Memory B cell (primary cell): ENCODE results near the gene DERL2.
"Not testable (repeated sequence)": the region's sequence is repeated elsewhere in the genome, so short reads cannot be mapped to it uniquely, and the experiment has no call there.

Experiments used
- ATAC-seq: fragments of 150-1000 bp; cut with Tn5 transposase; 2 replicates; pipeline ENCODE4 v1.10.0; 2021; ENCODE audit warnings: low read depth, mild to moderate bottlenecking, moderate library complexity
- DNase-seq, 2 donors: peaks; one replicate each; pipeline ENCODE4 v3.0.0; 2022; ENCODE audit warnings: low spot score in 2 of 2
- H3K27ac Mint-ChIP-seq: one replicate; pipeline ENCODE4 v1.8.0; 2022; ENCODE audit warnings: mild to moderate bottlenecking, moderate library complexity, mixed read lengths
- H3K27me3 Mint-ChIP-seq: one replicate; pipeline ENCODE4 v1.8.0; 2022; ENCODE audit warnings: mixed read lengths
- H3K36me3 Mint-ChIP-seq: one replicate; pipeline ENCODE4 v1.8.0; 2022; ENCODE audit warnings: mild to moderate bottlenecking, mixed read lengths
- H3K4me1 Mint-ChIP-seq: one replicate; pipeline ENCODE4 v1.8.0; 2022; ENCODE audit warnings: mixed read lengths
- H3K4me3 Mint-ChIP-seq: one replicate; pipeline ENCODE4 v1.8.0; 2022; ENCODE audit warnings: mild to moderate bottlenecking, moderate library complexity, mixed read lengths
- H3K9me3 Mint-ChIP-seq: one replicate; pipeline ENCODE4 v1.8.0; 2022; ENCODE audit warnings: mixed read lengths

DERL2 gene

GRCh38 chr17:5438716-5439445 lies 47.1 kb downstream of the DERL2 start, which contains the start of gene C1QBP:
C1QBP (minus strand) TSS chr17:5439155; CDS start chr17:5439073, 82 bp downstream.
- Mint-ChIP-seq H3K4me1 (peaks cover 22% of the 10 kb centered on the region), H3K9me3 (no peaks in the 10 kb centered on the region), H3K27ac (peak within 1 kb of the TSS; percentile 94), H3K36me3 (peaks cover 5% of the 10 kb centered on the region), H3K27me3 (no peaks in the 10 kb centered on the region), H3K4me3 (peak within 1 kb of the TSS; percentile 82)
- ATAC-seq (peak; percentile 88), DNase-seq (peak; percentile 96)

- H3K36me3 Mint-ChIP-seq = peaks cover 10% of the 10 kb centered on the region
Measured at GRCh38 chr17:5437721-5438317, 48.2 kb downstream of the DERL2 start.

GRCh38 chr17:5435781-5436315 lies 50.1 kb downstream of the DERL2 start:
- H3K9me3 Mint-ChIP-seq, H3K4me3 Mint-ChIP-seq, DNase-seq, ATAC-seq, H3K27me3 Mint-ChIP-seq, H3K27ac Mint-ChIP-seq: not testable (repeated sequence)
- H3K36me3 Mint-ChIP-seq = peaks cover 14% of the 10 kb centered on the region
- peaks cover 26% of the 10 kb centered on the region for H3K4me1 Mint-ChIP-seq

More at GRCh38 chr17:5437721-5438317, 48.2 kb downstream of the DERL2 start:
- peak overlapping the region; percentile 82 for H3K4me3 Mint-ChIP-seq
- H3K4me1 Mint-ChIP-seq = peaks cover 25% of the 10 kb centered on the region
- DNase-seq (no peak), ATAC-seq (no peak)
- H3K9me3 Mint-ChIP-seq = no peaks in the 10 kb centered on the region
- peak overlapping the region; percentile 82 for H3K27ac Mint-ChIP-seq
- H3K27me3 Mint-ChIP-seq = no peaks in the 10 kb centered on the region

- Mint-ChIP-seq H3K27me3 (no peaks in the 10 kb centered on the region), H3K36me3 (peaks cover 18% of the 10 kb centered on the region), H3K4me3 (no peak overlapping the region), H3K9me3 (no peaks in the 10 kb centered on the region), H3K27ac (no peak overlapping the region), H3K4me1 (peaks cover 27% of the 10 kb centered on the region)
- ATAC-seq (no peak), DNase-seq (no peak)
Measured at GRCh38 chr17:5434984-5435383, 51.0 kb downstream of the DERL2 start.

GRCh38 chr17:5431949-5432556 lies 53.9 kb downstream of the DERL2 start:
- Mint-ChIP-seq H3K4me3 (no peak overlapping the region), H3K4me1 (peaks cover 17% of the 10 kb centered on the region), H3K9me3 (no peaks in the 10 kb centered on the region), H3K27ac (peak overlapping the region; percentile 31), H3K36me3 (peaks cover 26% of the 10 kb centered on the region), H3K27me3 (no peaks in the 10 kb centered on the region)
- DNase-seq = no peak
- ATAC-seq = no peak

GRCh38 chr17:5431234-5431633 lies 54.7 kb downstream of the DERL2 start:
- H3K27me3 Mint-ChIP-seq, DNase-seq, H3K9me3 Mint-ChIP-seq, ATAC-seq, H3K4me3 Mint-ChIP-seq: not testable (repeated sequence)
- peak overlapping the region; percentile 73 for H3K27ac Mint-ChIP-seq
- peaks cover 13% of the 10 kb centered on the region for H3K4me1 Mint-ChIP-seq
- H3K36me3 Mint-ChIP-seq = peaks cover 24% of the 10 kb centered on the region

- H3K27ac Mint-ChIP-seq = peak overlapping the region; percentile 73
- H3K4me3 Mint-ChIP-seq = no peak overlapping the region
- no peaks in the 10 kb centered on the region for H3K27me3 Mint-ChIP-seq
- ATAC-seq (no peak), DNase-seq (no peak)
- no peaks in the 10 kb centered on the region for H3K9me3 Mint-ChIP-seq
- peaks cover 30% of the 10 kb centered on the region for H3K36me3 Mint-ChIP-seq
- peaks cover 11% of the 10 kb centered on the region for H3K4me1 Mint-ChIP-seq
Measured at GRCh38 chr17:5430413-5430999, 55.5 kb downstream of the DERL2 start.

GRCh38 chr17:5429191-5429887 lies 56.6 kb downstream of the DERL2 start:
- peaks cover 11% of the 10 kb centered on the region for H3K4me1 Mint-ChIP-seq
- no peak for ATAC-seq
- H3K36me3 Mint-ChIP-seq = peaks cover 30% of the 10 kb centered on the region
- H3K27me3 Mint-ChIP-seq = no peaks in the 10 kb centered on the region
- no peak overlapping the region for H3K4me3 Mint-ChIP-seq
- no peak for DNase-seq
- H3K9me3 Mint-ChIP-seq = no peaks in the 10 kb centered on the region
- H3K27ac Mint-ChIP-seq = peak overlapping the region; percentile 53

GRCh38 chr17:5425826-5426225 lies 60.2 kb downstream of the DERL2 start:
- Mint-ChIP-seq H3K4me3 (no peak overlapping the region), H3K36me3 (peaks cover 25% of the 10 kb centered on the region), H3K27ac (no peak overlapping the region), H3K27me3 (no peaks in the 10 kb centered on the region), H3K9me3 (no peaks in the 10 kb centered on the region), H3K4me1 (peaks cover 20% of the 10 kb centered on the region)
- ATAC-seq = no peak
- no peak for DNase-seq

- Mint-ChIP-seq H3K36me3 (peaks cover 22% of the 10 kb centered on the region), H3K4me3 (no peak overlapping the region), H3K27ac (no peak overlapping the region), H3K9me3 (no peaks in the 10 kb centered on the region), H3K4me1 (peaks cover 23% of the 10 kb centered on the region), H3K27me3 (no peaks in the 10 kb centered on the region)
- DNase-seq (no peak), ATAC-seq (no peak)
Measured at GRCh38 chr17:5424909-5425308, 61.1 kb downstream of the DERL2 start.

- Mint-ChIP-seq H3K27ac (peak overlapping the region; percentile 24), H3K9me3 (no peaks in the 10 kb centered on the region), H3K36me3 (peaks cover 14% of the 10 kb centered on the region), H3K4me1 (peaks cover 18% of the 10 kb centered on the region), H3K4me3 (no peak overlapping the region), H3K27me3 (no peaks in the 10 kb centered on the region)
- DNase-seq (no peak), ATAC-seq (no peak)
Measured at GRCh38 chr17:5422505-5422904, 63.5 kb downstream of the DERL2 start.
